ENCODE results near the gene ORMDL3.

Gene ORMDL3

GRCh38 chr17:39927101-39927928 lies at the start of gene ORMDL3, which contains the start of gene LRRC3C:
TSS of gene ORMDL3 (minus strand) at chr17:39927601. CDS start at chr17:39924203, 3,398 bp downstream.
TSS of gene LRRC3C (plus strand) at chr17:39927732. CDS start at chr17:39941524, 13,792 bp downstream.
- TF ChIP-seq CTCF (IDR thresholded peaks at IDR 0.05; ENCODE audit: low read depth, low read length, missing control alignments): no peak
- in situ Hi-C loops (cut with HindIII; ENCODE audit: low sequenced_read_pairs): no loop called here
- peak; percentile 86 for DNase-seq (ENCODE audit: low read depth)
- peak within 1 kb of the TSS; percentile 78 for H3K4me3 ChIP-seq (ENCODE audit: low read depth, low read length)

- in situ Hi-C loops (cut with HindIII; ENCODE audit: low sequenced_read_pairs): loop anchor here (5.0 kb wide), 1 partner anchor 56 kb away; no protein-coding TSS in a partner anchor
- DNase-seq (ENCODE audit: low read depth): no peak
- TF ChIP-seq CTCF (IDR thresholded peaks at IDR 0.05; ENCODE audit: low read depth, low read length, missing control alignments): no peak
- H3K4me3 ChIP-seq (ENCODE audit: low read depth, low read length): no peak overlapping the region
Observed at GRCh38 chr17:39975801-39976200, 48.4 kb upstream of the ORMDL3 start.

GRCh38 chr17:39974433-39974832 lies 47.0 kb upstream of the ORMDL3 start:
- no peak for TF ChIP-seq CTCF (IDR thresholded peaks at IDR 0.05; ENCODE audit: low read depth, low read length, missing control alignments)
- DNase-seq (ENCODE audit: low read depth): no peak
- in situ Hi-C loops (cut with HindIII; ENCODE audit: low sequenced_read_pairs): no loop called here
- no peak overlapping the region for H3K4me3 ChIP-seq (ENCODE audit: low read depth, low read length)

- in situ Hi-C loops (cut with HindIII; ENCODE audit: low sequenced_read_pairs): no loop called here
- DNase-seq (ENCODE audit: low read depth): no peak
- no peak for TF ChIP-seq CTCF (IDR thresholded peaks at IDR 0.05; ENCODE audit: low read depth, low read length, missing control alignments)
- no peak overlapping the region for H3K4me3 ChIP-seq (ENCODE audit: low read depth, low read length)
Observed at GRCh38 chr17:39973496-39973895, 46.1 kb upstream of the ORMDL3 start.

DNA sequence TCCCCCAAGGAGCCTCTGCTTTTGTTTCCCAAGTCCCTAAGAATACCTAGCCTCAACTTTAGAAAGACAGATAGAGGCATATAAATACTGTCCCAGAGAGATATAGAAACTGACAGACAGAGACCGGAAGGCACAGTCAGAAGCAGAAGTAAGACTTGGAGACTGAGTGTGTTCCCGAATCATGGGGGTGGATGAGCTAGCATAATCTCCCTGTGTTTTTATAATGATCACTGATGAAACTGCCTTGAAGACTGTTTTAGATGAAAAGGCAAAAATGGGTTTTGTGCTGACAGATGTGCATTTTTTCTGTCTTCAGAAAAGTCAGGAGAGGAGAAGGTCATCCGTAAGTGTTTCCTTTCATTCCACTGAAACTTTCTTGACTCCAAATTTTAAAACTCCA lies 44.9 kb upstream of the ORMDL3 start:
- no peak overlapping the region for H3K4me3 ChIP-seq (ENCODE audit: low read depth, low read length)
- TF ChIP-seq CTCF (IDR thresholded peaks at IDR 0.05; ENCODE audit: low read depth, low read length, missing control alignments): no peak
- no peak for DNase-seq (ENCODE audit: low read depth)
- in situ Hi-C loops (cut with HindIII; ENCODE audit: low sequenced_read_pairs): no loop called here

- in situ Hi-C loops (cut with HindIII; ENCODE audit: low sequenced_read_pairs): no loop called here
- TF ChIP-seq CTCF (IDR thresholded peaks at IDR 0.05; ENCODE audit: low read depth, low read length, missing control alignments): no peak
- no peak overlapping the region for H3K4me3 ChIP-seq (ENCODE audit: low read depth, low read length)
- no peak for DNase-seq (ENCODE audit: low read depth)
Observed at GRCh38 chr17:39971076-39971603, 43.7 kb upstream of the ORMDL3 start.
